Measurements from ENCODE around the gene ERBB4. TPM values are rescaled to one million over a fixed set of nuclear protein-coding genes. Genes with fewer than 3 reads are reported as not detected.

Gene ERBB4
- total and polyA plus RNA-seq, 9 donors: 0.08 to 22.3 (median 1.2) TPM

GRCh38 chr2:212032032-212032431 lies 506.6 kb downstream of the ERBB4 start:
- intact Hi-C loops (cut with DNase I): no loop called here
- 21 to 67% (median 53%) methylated on average over 1 of the region's 1 CpG for WGBS, 3 donors
- no peak overlapping the region for H3K27ac ChIP-seq

GRCh38 chr2:212030709-212031108 lies 507.9 kb downstream of the ERBB4 start:
- intact Hi-C loops (cut with DNase I): no loop called here
- DNase-seq: no peak
- WGBS, 3 donors: 43 to 51% (median 47%) methylated on average over 4 of the region's 4 CpGs
- no peaks in the 10 kb centered on the region for H3K4me1 ChIP-seq (ENCODE audit: insufficient read depth)
- no peaks in the 10 kb centered on the region for H3K36me3 ChIP-seq
- H3K27me3 ChIP-seq: no peaks in the 10 kb centered on the region
- no peaks in the 10 kb centered on the region for H3K9me3 ChIP-seq
- TF ChIP-seq EP300 (IDR thresholded peaks at IDR 0.05): no peak
- TF ChIP-seq POLR2A (IDR thresholded peaks at IDR 0.05): no peak
- TF ChIP-seq, protein P1, sequence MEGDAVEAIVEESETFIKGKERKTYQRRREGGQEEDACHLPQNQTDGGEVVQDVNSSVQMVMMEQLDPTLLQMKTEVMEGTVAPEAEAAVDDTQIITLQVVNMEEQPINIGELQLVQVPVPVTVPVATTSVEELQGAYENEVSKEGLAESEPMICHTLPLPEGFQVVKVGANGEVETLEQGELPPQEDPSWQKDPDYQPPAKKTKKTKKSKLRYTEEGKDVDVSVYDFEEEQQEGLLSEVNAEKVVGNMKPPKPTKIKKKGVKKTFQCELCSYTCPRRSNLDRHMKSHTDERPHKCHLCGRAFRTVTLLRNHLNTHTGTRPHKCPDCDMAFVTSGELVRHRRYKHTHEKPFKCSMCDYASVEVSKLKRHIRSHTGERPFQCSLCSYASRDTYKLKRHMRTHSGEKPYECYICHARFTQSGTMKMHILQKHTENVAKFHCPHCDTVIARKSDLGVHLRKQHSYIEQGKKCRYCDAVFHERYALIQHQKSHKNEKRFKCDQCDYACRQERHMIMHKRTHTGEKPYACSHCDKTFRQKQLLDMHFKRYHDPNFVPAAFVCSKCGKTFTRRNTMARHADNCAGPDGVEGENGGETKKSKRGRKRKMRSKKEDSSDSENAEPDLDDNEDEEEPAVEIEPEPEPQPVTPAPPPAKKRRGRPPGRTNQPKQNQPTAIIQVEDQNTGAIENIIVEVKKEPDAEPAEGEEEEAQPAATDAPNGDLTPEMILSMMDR (IDR thresholded peaks at IDR 0.05): no peak
- no peak overlapping the region for H3K27ac ChIP-seq
- H3K4me3 ChIP-seq: no peak overlapping the region

More at GRCh38 chr2:212032032-212032431, 506.6 kb downstream of the ERBB4 start:
- H3K27me3 ChIP-seq: no peaks in the 10 kb centered on the region
- TF ChIP-seq, protein P1 (IDR thresholded peaks at IDR 0.05): no peak
- TF ChIP-seq EP300 (IDR thresholded peaks at IDR 0.05): no peak
- no peak for TF ChIP-seq POLR2A (IDR thresholded peaks at IDR 0.05)
- no peaks in the 10 kb centered on the region for H3K36me3 ChIP-seq
- H3K4me3 ChIP-seq: no peak overlapping the region
- no peak for DNase-seq
- H3K9me3 ChIP-seq: no peaks in the 10 kb centered on the region
- no peaks in the 10 kb centered on the region for H3K4me1 ChIP-seq (ENCODE audit: insufficient read depth)

DNA sequence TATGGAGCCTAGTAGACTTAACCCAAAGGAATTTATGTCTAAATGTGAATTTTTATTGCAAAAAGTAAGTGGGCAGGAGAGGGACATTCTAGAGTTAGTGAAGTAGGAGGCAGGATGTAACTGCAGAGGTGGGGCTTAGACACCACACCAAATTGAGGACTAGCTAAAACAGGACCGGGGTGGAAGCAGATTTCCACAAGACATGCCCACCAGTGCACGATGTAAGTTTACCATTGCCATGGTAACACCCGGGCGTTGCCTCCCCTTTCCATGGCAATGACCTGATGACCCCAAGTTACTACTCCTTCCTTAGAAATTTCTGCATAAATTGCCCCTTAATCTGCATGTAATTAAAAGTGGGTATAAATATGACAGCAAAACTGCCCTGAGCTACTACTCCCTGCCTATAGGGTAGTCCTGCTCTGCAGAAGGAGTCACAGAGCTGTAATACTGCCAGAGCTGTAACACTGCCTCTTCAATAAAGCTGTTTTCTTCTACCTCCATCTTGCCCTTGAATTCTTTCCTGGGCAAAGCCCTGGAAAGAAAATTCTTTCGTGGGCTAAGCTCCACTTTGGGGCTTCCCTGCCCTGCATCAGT lies 509.7 kb downstream of the ERBB4 start:
- Histone ChIP-seq H3K4me1 (ENCODE audit: insufficient read depth) (no peaks in the 10 kb centered on the region), H3K27me3 (no peaks in the 10 kb centered on the region), H3K36me3 (no peaks in the 10 kb centered on the region), H3K27ac (no peak overlapping the region), H3K4me3 (no peak overlapping the region), H3K9me3 (no peaks in the 10 kb centered on the region)
- no peak for TF ChIP-seq POLR2A (IDR thresholded peaks at IDR 0.05)
- TF ChIP-seq EP300 (IDR thresholded peaks at IDR 0.05): no peak
- TF ChIP-seq, protein P1 (IDR thresholded peaks at IDR 0.05): no peak
- intact Hi-C loops (cut with DNase I): no loop called here
- WGBS, 3 donors: 42 to 57% (median 49%) methylated on average over 5 of the region's 5 CpGs
- DNase-seq: no peak

- no peak for DNase-seq
- Histone ChIP-seq H3K4me3 (no peak overlapping the region), H3K36me3 (no peaks in the 10 kb centered on the region), H3K27me3 (no peaks in the 10 kb centered on the region), H3K9me3 (no peaks in the 10 kb centered on the region), H3K4me1 (ENCODE audit: insufficient read depth) (no peaks in the 10 kb centered on the region), H3K27ac (no peak overlapping the region)
- intact Hi-C loops (cut with DNase I): no loop called here
- no peak for TF ChIP-seq POLR2A (IDR thresholded peaks at IDR 0.05)
- TF ChIP-seq, protein P1 (IDR thresholded peaks at IDR 0.05): no peak
- TF ChIP-seq EP300 (IDR thresholded peaks at IDR 0.05): no peak
- WGBS, 3 donors: 74 to 80% (median 77%) methylated on average over 9 of the region's 9 CpGs
These were observed 510.6 kb downstream of the ERBB4 start for GRCh38 chr2:212027681-212028628.

All from ovary (tissue), 9 donors.